ENCODE results near the gene POU3F3.

Gene POU3F3

GRCh38 chr2:104853534-104854497 is at the start of gene POU3F3:
Gene POU3F3 (plus strand): TSS chr2:104854115. CDS start chr2:104855511, 1,396 bp downstream.
- peak; percentile 88 to 91 for DNase-seq

DNA sequence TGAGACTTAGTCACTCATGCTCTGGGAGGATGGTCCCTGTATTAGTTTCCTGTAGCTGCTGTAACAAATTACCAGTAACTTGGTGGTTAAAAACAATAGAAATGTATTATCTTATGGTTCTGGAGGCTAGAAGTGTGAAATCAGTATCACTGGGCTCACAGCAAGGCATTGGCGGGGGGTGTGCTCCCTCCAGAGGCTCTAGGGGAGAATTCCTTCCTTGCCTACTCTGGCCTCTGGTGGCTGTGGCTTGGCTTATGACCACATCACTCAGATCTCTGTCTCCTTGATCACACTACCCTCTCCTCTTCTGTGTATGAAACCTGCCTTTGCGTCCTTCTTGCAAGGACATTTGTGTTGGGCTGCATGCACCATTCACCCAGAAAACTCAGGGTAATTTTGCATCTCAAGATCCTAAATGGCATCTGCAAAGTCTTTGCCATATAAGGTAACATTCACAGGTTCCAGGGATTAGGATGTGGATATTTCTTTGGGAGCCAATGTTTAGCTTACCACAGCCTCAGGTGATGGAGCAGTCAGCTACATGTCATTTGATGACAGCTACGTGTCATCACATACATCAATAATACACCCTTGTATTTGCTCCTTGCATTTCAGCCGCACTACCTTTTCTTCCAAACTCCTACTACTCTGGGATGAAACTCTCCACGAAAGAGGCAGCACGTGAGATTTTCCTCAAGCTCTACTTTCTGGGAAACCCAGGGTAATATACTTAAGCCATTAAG is 49.6 kb upstream of the POU3F3 start:
- DNase-seq, result no peak

GRCh38 chr2:104812286-104812685 is 41.6 kb upstream of the POU3F3 start:
- no peak for DNase-seq

- no peak for DNase-seq
These were observed 37.8 kb upstream of the POU3F3 start for GRCh38 chr2:104816143-104816542.

- no peak for DNase-seq
These were observed 35.7 kb upstream of the POU3F3 start for GRCh38 chr2:104818264-104818663.

- no peak for DNase-seq
These were observed 33.8 kb upstream of the POU3F3 start for GRCh38 chr2:104820126-104820525.

DNA sequence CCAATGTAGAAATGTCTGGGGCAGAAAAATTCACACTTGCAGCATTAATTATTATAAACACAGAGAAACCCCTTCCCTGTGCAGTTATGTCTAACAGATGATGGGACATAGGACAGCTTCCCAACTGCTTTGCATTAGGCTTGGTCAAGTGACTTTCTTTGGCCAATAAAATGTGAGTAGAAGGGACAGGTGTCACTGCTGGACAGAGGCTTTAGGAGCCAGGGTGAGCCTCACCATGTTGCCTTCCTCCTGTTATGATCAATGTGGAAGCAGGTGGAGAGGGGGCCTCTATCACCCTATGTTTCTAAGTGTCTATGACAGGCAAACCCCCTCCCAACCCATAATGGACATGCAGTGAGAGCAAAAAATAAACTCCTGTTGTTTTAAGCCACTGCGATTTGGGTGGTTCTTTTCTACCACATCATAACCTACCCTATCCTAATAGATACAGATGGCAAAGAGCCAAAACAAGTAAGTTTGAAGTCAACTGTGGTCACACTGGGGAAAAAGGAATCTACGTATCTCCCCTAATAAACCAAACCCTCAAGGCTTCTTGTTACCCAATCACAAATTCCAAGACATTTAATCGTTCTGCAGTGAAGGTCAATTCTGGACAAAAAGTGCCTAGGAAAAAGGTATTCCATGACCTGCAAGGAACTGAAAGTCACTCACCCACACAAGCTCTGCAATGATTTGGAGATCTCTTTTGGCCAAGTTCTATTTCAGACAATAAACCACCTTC is 28.6 kb upstream of the POU3F3 start:
- no peak for DNase-seq

DNA sequence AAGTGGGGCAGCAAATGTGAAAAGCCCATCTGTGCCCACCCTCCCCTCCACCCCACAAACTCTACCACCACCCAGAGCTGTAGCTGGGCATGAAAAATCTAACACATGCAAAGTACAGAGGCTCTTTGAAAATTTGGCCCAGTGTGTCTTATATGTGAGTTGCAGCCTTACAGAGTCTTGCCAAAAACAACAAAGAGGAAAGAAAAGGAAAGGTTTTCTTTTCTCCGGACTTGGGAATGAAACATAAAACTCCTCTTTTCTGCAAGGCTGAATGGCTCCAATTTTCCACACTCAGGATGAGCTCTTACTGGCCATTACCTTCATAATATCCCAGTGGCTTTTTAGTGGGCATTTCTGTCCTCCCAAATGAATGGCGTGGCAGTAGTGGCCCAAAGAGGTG is 27.9 kb upstream of the POU3F3 start:
- no peak for DNase-seq

DNA sequence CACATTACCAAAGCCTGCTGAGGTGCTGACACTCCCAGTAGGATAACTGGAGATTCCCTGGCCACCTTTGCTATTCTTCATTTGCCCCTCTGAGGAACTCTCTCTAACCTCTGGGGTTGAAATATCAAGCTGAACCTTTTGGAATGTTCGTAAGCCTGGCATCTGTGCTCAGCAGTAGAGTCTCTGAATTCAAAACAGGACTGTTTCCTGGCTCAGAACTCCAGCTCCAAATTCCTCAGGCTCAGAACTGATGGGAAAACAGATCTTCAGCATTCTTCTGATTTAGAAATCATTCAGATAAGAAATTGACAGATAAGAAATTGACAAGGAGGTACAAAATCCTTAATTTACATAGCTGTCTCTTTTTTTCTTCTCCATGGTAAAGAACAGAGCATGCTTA is 22.2 kb upstream of the POU3F3 start:
- no peak for DNase-seq

- DNase-seq, result no peak
These were observed 19.3 kb upstream of the POU3F3 start for GRCh38 chr2:104834431-104835153.

DNA sequence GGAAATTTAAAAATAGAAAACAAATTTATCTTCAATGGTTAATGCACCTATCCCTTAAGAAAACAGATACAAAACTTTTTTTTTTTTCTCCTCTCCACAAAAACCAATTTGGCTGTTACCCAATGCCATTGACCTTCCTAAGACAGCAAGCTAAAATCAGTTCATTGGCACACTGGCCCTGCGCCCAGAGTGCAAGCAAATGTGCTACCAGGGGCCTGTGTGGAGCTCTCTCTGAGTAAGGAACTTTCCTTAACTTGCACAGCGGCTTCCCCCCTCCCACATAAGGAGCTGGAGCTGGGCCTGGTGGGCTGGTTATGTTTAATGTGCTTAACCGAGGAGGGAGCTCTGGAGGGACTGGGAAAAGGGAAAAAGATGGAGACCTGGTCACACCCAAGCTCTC is 17.6 kb upstream of the POU3F3 start:
- DNase-seq, result no peak

DNA sequence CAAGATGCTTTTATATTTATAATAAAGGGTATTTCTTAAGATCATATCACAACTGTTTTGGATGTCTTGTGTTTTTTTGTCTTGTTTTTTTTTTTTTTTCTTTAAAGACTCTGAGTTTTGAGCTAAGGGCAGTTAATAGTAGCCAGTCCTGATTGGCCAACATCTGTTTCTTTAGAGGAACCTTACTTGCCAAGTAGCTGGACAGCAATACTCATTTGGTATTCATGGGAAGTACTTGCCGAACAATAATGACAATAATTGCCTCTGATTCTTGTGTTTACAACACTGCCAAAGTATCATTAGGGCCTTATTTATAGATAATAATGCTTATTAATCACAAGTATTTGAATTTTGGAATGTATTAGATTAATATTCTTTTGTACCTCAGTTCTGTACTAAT is 17.1 kb upstream of the POU3F3 start:
- DNase-seq, result no peak

DNA sequence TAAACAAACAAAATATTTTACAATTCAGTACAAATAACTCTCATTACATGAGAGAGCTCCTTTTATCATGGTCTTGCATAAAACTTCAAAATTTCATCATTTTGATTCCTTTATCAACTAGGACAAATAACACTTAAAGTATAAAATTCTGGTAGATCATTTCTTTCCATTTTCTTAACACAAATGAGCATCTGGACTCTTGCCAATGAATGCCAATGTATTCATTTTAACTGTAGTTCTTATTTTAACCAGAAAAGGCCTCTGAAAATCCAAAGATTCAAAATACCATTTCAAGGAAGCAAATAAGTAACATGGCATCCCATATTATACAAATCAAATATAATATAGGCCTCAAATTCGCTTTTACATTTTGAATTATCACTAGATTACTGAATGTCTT is 13.8 kb upstream of the POU3F3 start:
- no peak for DNase-seq

DNA sequence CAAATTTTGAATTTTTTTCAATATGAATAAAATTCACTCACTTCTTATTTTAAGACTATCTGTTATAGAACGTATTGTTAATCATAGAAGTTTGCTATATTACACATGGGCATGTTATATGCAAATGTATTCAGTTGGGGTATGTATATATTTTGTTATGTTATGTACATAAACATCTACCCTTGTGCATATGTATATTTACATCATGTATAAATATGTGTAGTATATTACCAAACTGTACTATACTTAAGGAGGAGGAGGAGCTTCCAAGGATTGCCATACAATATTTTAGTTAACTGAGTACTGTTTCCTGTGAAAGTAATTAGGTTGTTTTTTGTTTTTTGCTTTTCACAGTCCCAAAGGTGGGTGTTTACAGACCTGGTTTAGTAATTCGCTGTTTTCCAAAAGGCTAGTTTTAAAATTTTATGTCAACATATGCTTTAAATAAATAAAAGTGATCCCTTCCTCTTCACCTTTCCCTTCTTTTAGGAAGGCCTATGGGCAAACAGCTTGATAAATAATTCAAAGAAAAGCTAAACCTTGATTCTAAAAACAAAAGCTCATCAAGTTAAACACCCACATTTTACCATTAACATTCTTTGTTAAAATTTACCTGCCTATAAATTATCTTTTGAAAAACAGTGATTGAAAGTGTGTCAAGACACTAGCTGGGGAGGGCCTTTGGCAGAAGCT is 12.9 kb upstream of the POU3F3 start:
- no peak for DNase-seq

GRCh38 chr2:104841744-104842143 is 12.2 kb upstream of the POU3F3 start:
- DNase-seq, result no peak

GRCh38 chr2:104844807-104845551 is 8.9 kb upstream of the POU3F3 start:
- peak; percentile 38 to 45 for DNase-seq

DNA sequence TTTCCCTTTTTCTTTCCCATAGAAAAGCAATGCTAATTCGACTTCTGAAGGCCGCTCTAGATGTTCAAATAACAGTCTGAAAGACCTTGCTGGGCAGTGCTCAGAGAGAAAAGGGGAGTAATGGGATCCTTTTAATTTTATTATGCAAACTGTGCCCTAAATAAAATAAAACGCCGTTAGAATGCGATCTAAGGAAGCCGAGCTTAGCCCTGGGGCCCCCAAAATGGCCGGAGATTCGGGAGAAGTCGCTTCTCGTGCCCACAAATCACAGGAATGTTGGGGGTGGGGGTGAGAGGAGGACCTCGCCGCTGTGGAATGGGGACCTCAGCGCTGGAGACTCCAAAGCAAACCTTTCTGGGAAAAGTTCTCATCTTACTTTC is 8.4 kb upstream of the POU3F3 start:
- DNase-seq, result no peak

- no peak for DNase-seq
These were observed 7.7 kb upstream of the POU3F3 start for GRCh38 chr2:104845946-104846785.

DNA sequence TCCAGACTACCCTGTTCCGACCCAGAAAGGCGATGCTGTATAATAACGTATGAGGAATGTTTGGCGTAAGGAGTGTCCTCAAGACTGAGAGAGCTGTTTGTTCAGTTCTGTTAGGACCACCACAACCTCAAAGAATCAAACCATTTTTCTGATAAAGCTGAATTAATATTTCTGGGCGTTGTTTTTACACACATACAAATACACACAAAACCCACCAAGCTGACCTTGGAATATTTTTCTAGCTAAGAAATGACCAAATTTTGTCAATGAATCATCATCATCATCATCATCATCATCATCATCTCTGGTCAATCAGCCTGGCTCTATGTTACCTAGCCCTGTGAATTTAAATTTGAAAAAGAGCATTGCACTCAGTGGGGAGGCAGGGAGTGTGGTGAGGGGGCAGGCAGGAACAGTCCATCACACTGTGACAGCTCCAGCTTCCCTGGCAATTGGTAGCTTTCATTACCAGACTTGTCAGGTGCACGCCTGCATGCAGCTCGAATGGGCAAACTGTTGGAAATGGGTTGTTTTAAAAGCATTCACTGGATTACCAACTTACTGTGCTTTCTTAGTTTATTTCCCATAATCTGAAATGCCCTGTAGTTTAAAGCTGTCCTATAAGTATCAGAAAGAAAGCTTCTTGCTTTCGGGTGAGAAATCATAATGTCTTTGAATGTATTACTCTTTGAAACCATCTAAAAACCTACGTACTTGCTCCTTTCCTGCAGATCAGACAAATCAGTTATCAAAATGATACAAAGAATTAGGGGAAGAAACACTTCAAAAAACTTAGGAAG is 6.9 kb upstream of the POU3F3 start:
- no peak for DNase-seq
